Colonic mucosa (tissue), 4 donors: ENCODE measurements around the gene PLAU. TPM values are rescaled to one million over a fixed set of nuclear protein-coding genes. Genes with fewer than 3 reads are reported as not detected.

Experiments used
- DNase-seq: peaks from one replicate; pipeline ENCODE4 v3.0.0-alpha.2; 2020
- H3K27ac ChIP-seq: fragments of 200-600 bp; one replicate; pipeline ENCODE4 v1.8.0; 2021
- H3K27me3 ChIP-seq: fragments of 200-600 bp; one replicate; pipeline ENCODE4 v1.8.0; 2021
- H3K36me3 ChIP-seq: fragments of 200-600 bp; one replicate; pipeline ENCODE4 v1.8.0; 2021
- H3K4me1 ChIP-seq: fragments of 200-600 bp; one replicate; pipeline ENCODE4 v1.8.0; 2021; ENCODE audit warnings: mild to moderate bottlenecking
- H3K4me3 ChIP-seq: fragments of 200-600 bp; one replicate; pipeline ENCODE4 v1.8.0; 2021
- H3K9ac ChIP-seq, 2 donors: one replicate each; pipeline ENCODE4 v1.7.0; 2013; ENCODE audit warnings: control low read depth in 2 of 2, low read depth in 2 of 2, low read length in 2 of 2
- H3K9me3 ChIP-seq: fragments of 200-600 bp; one replicate; pipeline ENCODE4 v1.8.0; 2021
- intact Hi-C: fragments of 100-400 bp; cut with DNase I; formaldehyde crosslinking; loops from one replicate; pipeline ENCODE4 v1.14.1; 2022
- total RNA-seq, 2 donors: library from RNA; stranded (reverse); fragmentation: NEBNext Ultra II Directional in 1 of 2; extraction: Animal tissue kit (Norgen Biotek cat#: 25700) in 1 of 2; gene quantifications; one replicate each; pipeline ENCODE4 v1.2.1, GENCODE V29; 2021
- TF ChIP-seq, protein P1 (sequence below): fragments of 200-600 bp; IDR thresholded peaks from one replicate; pipeline ENCODE4 v1.8.0; 2022; ENCODE audit warnings: antibody characterized with exemption, mild to moderate bottlenecking
- donor health status: healthy.
- donor health status: DM: no; HTN: no; CAD: no.
- donor health status: DM: no; HTN: no; CAD: no.

PLAU gene
- total RNA-seq, 2 donors from 2014 or later, result 4.0 to 11.4 TPM

DNA sequence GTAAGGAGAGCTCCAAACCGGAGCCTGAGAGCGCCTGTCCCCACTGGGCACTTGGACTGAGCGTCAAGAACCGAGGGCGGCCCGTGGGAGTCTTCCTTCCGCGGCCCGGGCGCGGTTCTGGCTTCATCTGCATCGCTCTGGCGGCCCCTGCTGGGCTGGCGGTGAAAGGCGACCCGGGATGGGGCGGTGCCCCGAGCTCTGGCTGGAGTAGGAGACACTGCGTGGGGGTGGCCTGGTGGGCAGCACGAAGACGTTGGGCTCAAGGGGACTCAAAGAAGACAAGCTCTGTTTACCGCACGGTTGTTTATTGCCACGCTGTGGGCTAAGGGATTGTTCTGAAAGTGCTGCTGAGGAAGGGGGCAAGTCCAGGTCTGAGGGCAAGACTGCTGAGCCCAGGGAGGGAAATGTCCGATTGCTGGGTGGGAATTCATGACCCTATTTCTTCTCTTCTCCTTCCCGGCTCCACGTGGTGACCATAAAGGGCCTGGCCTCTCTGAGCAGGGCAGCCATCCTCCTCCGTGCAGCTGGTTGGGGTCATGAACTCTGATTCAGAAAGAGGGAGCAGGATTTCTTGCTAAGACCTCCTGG lies 29.8 kb downstream of the PLAU start:
- Histone ChIP-seq H3K9me3 (no peaks in the 10 kb centered on the region), H3K27ac (no peak overlapping the region), H3K4me3 (peak overlapping the region; percentile 6), H3K9ac (peak overlapping the region; percentile 55 to 56), H3K36me3 (no peaks in the 10 kb centered on the region), H3K4me1 (peaks cover 7% of the 10 kb centered on the region), H3K27me3 (no peaks in the 10 kb centered on the region)
- peak; percentile 89 for DNase-seq
- TF ChIP-seq, protein P1, sequence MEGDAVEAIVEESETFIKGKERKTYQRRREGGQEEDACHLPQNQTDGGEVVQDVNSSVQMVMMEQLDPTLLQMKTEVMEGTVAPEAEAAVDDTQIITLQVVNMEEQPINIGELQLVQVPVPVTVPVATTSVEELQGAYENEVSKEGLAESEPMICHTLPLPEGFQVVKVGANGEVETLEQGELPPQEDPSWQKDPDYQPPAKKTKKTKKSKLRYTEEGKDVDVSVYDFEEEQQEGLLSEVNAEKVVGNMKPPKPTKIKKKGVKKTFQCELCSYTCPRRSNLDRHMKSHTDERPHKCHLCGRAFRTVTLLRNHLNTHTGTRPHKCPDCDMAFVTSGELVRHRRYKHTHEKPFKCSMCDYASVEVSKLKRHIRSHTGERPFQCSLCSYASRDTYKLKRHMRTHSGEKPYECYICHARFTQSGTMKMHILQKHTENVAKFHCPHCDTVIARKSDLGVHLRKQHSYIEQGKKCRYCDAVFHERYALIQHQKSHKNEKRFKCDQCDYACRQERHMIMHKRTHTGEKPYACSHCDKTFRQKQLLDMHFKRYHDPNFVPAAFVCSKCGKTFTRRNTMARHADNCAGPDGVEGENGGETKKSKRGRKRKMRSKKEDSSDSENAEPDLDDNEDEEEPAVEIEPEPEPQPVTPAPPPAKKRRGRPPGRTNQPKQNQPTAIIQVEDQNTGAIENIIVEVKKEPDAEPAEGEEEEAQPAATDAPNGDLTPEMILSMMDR, result peak; percentile 89
- intact Hi-C loops, result loop anchor here (2.0 kb wide), 1 partner anchor 54 kb away; no protein-coding TSS in a partner anchor

DNA sequence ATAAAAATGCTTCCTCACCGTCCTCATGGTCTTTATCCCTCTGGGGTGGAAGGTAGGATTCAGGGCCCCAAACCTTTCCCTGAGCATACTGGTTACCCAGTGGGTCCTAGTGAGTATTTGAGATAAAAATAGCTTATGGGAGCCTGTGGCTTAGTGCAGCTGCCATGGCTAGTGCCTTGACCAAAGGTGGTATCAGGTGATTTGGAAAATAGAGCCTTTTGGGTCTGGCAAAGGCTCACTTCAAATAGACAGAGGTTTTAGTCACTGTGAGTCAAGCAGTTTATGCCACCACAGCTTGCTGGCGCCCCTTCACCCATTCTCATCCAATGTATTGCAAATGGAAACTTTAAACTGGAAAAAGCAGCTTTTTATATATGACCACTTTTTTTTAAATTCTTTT lies 30.4 kb downstream of the PLAU start:
- Histone ChIP-seq H3K36me3 (no peaks in the 10 kb centered on the region), H3K4me1 (peaks cover 7% of the 10 kb centered on the region), H3K27me3 (no peaks in the 10 kb centered on the region), H3K27ac (no peak overlapping the region), H3K9me3 (no peaks in the 10 kb centered on the region), H3K9ac (peak overlapping the region in 1 of 2 donors; percentile 55), H3K4me3 (no peak overlapping the region)
- DNase-seq, result no peak
- TF ChIP-seq, protein P1, result no peak
- intact Hi-C loops, result loop anchor here (2.0 kb wide), 1 partner anchor 54 kb away; no protein-coding TSS in a partner anchor

DNA sequence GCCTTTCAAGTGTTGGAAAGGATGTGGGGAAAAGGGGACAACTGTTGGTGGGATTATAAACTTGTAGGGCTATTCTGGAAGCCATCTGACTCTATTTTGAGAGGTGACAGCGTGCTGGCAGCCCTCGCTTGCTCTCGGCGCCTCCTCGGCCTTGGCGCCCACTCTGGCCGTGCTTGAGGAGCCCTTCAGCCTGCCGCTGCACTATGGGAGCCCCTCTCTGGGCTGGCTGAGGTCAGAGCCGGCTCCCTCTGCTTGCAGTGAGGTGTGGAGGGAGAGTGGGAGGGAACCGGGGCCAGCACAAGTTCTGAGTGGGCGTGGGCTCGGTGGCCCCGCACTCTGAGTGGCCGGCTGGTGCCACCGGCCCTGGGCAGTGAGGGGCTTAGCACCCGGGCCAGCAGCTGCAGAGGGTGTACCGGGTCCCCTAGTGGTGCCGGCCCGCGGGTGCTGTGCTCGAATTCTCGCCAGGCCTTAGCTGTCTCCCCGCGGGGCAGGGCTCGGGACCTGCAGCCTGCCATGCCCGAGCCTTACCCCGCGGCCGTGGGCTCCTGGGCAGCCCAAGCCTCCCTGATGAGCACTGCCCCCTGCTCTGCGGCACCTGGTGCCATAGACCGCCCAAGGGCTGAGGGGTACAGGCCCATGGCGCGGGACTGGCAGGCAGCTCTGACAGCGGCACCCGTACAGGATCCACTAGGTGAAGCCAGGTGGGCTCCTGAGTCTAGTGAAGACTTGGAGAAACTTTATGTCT lies 33.6 kb downstream of the PLAU start:
- no peak for DNase-seq
- intact Hi-C loops, result no loop called here
- Histone ChIP-seq H3K4me3 (no peak overlapping the region), H3K9ac (no peak overlapping the region), H3K9me3 (no peaks in the 10 kb centered on the region), H3K27me3 (no peaks in the 10 kb centered on the region), H3K4me1 (peaks cover 7% of the 10 kb centered on the region), H3K36me3 (no peaks in the 10 kb centered on the region), H3K27ac (no peak overlapping the region)
- TF ChIP-seq, protein P1, result no peak

DNA sequence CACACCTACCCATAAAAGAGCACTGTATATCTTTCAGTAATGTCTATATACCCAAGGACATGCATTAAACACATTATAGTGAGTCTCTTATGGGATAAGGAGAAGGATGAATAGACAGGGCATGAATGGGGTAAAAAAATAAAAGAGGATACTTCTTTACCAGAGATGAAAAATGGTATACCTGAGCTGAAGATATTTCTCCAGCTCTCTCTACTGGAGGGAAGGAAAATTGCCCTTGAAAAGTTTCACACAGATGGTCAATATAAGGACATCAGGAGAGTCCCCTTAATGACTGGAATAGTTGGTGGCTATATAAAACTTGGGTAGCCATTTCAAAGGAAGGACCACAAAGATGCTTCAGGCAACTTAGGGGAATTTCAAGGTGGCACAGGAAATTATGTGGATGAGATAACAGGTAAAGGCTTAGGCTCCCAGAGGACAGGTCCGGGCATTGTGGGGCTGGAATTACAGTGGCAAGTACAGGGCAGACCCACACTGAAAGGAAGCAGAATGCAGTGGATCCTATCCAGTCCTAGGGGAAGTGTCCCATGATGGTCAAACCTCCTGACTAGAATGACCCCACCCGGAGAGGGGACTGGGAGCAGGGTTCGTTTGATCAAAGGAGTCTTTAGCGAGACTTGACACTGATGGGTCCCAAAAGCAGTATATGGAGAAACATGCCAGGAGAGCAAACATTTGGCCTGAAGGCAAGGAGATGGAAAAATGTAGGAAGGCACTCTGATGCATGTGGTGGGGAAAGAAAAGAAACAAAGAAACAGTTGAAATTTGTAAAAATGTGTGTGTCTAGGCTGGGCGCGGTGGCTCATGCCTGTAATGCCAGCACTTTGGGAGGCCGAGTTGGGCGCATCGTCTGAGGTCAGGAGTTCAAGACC lies 35.6 kb downstream of the PLAU start:
- Histone ChIP-seq H3K9me3 (no peaks in the 10 kb centered on the region), H3K4me1 (no peaks in the 10 kb centered on the region), H3K4me3 (no peak overlapping the region), H3K9ac (no peak overlapping the region), H3K27me3 (no peaks in the 10 kb centered on the region), H3K36me3 (no peaks in the 10 kb centered on the region), H3K27ac (no peak overlapping the region)
- TF ChIP-seq, protein P1, result no peak
- DNase-seq, result no peak
- intact Hi-C loops, result no loop called here

DNA sequence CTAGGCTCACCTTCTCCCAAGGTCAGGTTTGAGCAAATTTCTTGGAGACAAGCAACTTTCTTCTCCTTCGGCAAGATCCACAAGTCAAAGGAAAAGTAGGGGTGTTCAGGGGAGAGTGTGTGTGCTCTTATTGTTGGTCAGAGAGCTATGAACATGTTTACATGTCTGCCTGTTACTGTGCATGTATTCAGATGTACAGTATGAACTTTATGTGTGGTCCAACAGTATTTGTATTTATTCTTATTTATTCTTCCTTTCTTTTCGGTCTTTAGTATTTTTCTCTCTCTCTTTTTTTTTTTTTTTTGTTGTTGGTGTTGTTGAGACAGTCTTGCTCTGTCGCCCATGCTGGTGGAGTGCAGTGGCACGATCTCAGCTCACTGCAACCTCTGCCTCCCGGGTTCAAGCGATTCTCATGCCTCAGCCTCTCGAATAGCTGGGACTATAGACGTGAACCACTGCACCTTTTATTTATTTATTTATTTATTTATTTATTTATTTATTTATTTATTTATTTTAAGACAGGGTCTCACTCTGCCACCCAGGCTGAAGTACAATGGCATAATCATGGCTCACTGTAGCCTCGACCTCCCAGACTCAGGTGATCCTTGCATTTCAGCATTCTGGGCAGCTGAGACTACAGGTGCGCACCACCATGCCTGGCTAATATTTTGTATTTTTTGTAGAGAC lies 38.2 kb downstream of the PLAU start:
- Histone ChIP-seq H3K27me3 (no peaks in the 10 kb centered on the region), H3K36me3 (no peaks in the 10 kb centered on the region), H3K4me1 (no peaks in the 10 kb centered on the region), H3K4me3 (no peak overlapping the region), H3K9me3 (no peaks in the 10 kb centered on the region), H3K27ac (no peak overlapping the region), H3K9ac (no peak overlapping the region)
- intact Hi-C loops, result no loop called here
- TF ChIP-seq, protein P1, result no peak
- no peak for DNase-seq
